PFSK-1 (cell line): ENCODE results near the gene TMPRSS9.

Experiments
- POLR2AphosphoS5 ChIP-seq: IDR thresholded peaks from 2 replicates; pipeline ENCODE4 v1.6.1; 2012; ENCODE audit warnings: low read depth, mild to moderate bottlenecking, control low read depth, low read length, moderate library complexity
- TF ChIP-seq, protein P1 (sequence below), 2 experiments: IDR thresholded peaks; 2 replicates each; pipeline versions ENCODE4 v1.6.1 to v1.8.0; 2011 to 2012; ENCODE audit warnings: low read depth in 2 of 2, low read length in 2 of 2, control low read depth in 1 of 2, inconsistent platforms in 1 of 2, mild to moderate bottlenecking in 1 of 2, moderate library complexity in 1 of 2; ENCODE audit not compliant: insufficient read depth in 1 of 2

- TF ChIP-seq, protein P1, sequence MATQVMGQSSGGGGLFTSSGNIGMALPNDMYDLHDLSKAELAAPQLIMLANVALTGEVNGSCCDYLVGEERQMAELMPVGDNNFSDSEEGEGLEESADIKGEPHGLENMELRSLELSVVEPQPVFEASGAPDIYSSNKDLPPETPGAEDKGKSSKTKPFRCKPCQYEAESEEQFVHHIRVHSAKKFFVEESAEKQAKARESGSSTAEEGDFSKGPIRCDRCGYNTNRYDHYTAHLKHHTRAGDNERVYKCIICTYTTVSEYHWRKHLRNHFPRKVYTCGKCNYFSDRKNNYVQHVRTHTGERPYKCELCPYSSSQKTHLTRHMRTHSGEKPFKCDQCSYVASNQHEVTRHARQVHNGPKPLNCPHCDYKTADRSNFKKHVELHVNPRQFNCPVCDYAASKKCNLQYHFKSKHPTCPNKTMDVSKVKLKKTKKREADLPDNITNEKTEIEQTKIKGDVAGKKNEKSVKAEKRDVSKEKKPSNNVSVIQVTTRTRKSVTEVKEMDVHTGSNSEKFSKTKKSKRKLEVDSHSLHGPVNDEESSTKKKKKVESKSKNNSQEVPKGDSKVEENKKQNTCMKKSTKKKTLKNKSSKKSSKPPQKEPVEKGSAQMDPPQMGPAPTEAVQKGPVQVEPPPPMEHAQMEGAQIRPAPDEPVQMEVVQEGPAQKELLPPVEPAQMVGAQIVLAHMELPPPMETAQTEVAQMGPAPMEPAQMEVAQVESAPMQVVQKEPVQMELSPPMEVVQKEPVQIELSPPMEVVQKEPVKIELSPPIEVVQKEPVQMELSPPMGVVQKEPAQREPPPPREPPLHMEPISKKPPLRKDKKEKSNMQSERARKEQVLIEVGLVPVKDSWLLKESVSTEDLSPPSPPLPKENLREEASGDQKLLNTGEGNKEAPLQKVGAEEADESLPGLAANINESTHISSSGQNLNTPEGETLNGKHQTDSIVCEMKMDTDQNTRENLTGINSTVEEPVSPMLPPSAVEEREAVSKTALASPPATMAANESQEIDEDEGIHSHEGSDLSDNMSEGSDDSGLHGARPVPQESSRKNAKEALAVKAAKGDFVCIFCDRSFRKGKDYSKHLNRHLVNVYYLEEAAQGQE (IDR thresholded peaks at IDR 0.05; ENCODE audit: insufficient read depth in 1 of 2, low read depth in 2 of 2, low read length in 2 of 2), result no peak
- no peak for TF ChIP-seq POLR2AphosphoS5
Observed at GRCh38 chr19:2441096-2441752, 81.2 kb downstream of the TMPRSS9 start.
